Raji (cell line): Measurements from ENCODE around the gene PRKD1.

Experiments used
- POLR2A ChIP-seq: IDR thresholded peaks from 2 replicates; pipeline ENCODE4 v1.6.1; 2011; ENCODE audit warnings: low read depth, low read length, control low read depth; ENCODE audit not compliant: insufficient read depth

The PRKD1 gene

DNA sequence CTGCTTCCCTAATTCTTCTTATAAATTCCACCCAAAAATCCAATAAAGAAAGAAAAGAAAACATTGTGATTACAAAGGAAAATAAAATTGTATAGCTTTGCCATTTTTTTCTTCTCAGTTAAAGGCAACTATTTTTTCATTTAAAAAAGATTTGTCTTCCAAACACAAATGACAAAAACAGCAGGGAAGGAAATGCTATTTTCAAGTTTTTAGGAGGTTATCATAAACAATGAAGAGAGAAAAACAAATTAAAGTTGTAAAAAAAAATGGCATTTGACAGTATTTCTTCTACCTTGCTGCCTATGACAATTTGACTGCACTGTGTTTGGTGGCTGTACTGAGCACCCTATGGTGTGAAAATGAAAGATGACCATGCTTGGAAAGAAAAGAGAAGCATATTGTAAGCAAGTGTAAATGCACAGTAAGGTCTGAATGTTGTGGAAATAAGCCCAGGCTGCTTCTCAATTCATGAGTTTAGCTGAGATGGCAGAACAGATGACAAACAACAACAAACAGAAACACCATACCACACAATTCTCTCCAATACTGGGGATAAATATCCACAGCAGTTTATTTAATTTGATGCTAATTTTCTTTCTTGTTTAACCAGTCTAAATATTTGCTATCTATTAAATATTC lies 109.8 kb downstream of the PRKD1 start:
- TF ChIP-seq POLR2A = no peak

DNA sequence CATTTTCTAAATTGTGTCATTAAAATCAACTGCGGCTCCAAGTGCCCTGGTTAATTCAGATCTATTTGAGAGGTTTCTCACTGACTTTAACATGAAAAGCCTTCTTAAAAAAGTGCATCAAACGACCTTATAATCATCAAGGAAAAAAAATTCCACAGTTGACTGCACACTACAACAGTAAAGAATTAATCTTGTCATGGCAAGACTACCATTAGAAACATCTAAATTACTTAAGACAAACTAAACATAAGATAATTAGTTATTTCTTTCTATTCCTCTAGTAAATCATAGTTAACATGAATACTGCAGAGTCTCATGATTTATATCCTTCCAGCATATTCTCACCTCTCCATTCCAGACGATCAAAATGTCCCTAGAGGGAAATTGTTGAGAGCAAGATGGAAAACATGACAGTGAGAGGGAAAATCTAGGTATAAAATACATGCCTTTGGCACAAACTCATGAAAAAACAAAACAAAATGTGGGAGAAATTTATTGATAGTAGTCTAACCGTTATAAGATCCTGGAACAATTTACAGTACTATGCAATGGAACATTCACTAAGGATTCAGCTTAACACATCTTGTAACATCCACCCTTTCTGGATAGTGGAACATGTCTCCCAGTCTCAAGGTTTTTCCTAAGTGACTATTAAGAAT lies 112.5 kb downstream of the PRKD1 start:
- TF ChIP-seq POLR2A = no peak

DNA sequence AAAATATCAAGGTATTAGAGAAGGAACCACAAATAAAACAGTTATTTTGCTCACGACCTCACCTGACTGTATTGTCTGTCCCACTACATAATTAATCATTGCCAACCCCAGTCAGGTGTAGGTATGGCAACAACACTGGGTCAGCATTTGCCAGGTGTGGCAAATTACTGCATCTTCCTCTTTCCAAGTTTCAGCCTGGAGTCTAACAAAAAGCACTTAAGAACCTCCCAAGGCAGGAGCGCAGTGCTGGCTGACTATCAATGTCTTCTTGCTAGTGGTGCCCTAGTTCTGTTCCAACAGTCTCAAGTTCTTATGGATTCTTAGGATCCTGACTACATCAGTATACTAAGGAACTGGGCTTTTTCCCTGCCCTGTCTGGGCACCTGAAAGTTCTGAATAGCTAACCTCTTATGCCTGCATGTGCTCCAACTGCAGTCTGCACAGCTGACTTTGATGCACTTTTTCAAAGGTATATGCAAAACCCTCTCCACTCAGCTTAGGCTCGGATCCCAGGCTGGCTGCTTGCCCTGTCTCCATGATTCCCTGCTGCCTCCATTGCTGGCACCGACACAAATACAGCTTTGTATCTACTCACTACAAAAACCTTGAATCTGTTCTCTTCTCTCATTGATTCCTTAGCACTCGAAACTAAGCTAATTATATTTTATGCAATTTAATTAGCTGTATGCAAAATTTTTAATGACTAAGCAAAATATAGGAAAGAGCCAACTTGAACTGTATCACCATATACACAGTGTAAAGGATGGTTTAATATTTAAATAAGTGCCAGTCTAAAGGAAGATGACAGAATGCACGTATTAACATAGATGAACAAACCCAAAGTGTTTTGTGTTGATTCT lies 113.3 kb downstream of the PRKD1 start:
- TF ChIP-seq POLR2A = no peak

DNA sequence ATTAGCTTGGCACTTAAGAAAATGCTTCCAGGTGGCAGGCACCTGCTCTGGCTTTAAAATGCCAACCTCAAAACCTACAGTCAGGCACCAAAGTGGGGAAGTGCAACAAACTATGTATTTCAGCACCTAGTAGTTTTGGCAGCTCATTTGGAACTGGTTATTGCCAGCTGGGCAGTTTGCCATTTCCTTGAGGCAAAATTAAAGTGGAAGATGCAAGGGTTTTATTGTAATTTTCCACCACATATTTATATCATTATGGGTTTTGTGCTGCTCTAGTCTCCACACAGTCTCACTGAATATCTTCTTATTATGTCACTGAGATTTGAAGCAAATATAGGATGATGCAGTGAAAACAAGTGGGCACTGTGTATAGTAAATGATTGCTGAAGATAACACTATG lies 117.0 kb downstream of the PRKD1 start:
- TF ChIP-seq POLR2A = no peak

DNA sequence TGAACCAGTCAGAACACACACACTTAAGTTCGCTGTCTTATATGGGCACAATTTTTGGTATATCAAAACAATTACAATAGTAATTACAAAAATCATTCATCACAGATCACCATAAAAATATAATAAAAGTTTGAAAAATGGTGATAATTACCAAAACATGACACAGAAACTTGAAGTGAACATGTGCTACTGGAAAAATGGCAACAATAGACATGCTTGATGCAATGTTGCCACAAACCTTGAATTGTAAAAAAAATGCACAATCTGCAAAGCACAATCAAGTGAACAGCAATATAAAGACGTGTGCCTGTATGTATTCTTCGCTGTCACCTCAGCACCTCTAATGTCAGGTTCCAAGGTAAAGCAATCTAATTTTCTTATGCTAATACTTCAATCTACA lies 117.6 kb downstream of the PRKD1 start:
- TF ChIP-seq POLR2A = no peak

DNA sequence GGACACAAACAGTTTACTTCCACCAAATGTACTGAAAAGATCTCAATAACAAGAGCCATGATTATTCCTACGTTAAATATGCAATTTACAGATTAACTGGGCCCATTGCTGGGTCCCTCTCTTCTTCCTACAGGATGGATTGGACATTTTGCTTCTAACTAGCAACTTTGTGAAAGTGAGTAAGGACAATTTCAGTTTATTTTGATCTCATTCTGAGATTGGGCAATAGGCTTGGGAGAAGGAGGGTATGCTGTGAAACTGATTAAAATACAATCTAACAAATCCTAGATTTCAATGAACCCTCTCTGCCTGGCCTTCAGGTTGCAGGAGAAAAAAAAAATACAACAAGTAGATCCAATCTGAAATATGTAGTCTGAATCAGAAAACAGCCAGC lies 121.5 kb downstream of the PRKD1 start:
- TF ChIP-seq POLR2A = no peak

DNA sequence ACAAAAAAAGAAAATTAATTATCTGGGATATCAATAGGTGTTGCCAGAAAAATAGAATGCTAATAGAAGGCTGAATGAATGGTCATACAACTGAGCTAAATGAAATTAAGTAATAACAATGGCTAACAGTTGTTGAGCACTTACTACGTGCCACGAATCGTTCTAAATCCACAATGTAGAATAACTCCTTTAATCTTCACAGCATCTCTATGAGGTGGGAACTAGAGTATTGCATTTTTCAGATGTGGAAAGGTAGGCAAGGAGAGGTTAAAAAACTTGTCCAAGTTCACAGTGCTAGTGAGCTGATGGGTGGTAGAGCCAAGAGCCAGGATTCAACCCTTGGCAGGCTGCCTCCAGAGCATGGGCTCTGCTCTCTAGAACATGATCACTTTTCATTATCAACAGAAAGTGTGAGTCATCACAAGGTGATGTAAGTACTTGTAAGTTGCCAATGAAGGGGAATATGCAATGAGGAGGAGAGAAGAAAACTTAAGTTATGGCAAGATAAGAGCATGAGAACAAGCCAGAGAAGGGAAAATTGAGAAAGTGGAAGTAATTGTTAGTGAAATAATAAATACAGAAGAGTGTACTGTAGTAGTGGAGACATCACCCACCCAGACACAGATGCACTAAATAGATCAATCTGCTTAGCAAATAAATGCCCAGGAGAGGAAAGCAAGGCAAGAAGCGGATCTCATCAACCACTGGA lies 122.1 kb downstream of the PRKD1 start:
- no peak for TF ChIP-seq POLR2A

DNA sequence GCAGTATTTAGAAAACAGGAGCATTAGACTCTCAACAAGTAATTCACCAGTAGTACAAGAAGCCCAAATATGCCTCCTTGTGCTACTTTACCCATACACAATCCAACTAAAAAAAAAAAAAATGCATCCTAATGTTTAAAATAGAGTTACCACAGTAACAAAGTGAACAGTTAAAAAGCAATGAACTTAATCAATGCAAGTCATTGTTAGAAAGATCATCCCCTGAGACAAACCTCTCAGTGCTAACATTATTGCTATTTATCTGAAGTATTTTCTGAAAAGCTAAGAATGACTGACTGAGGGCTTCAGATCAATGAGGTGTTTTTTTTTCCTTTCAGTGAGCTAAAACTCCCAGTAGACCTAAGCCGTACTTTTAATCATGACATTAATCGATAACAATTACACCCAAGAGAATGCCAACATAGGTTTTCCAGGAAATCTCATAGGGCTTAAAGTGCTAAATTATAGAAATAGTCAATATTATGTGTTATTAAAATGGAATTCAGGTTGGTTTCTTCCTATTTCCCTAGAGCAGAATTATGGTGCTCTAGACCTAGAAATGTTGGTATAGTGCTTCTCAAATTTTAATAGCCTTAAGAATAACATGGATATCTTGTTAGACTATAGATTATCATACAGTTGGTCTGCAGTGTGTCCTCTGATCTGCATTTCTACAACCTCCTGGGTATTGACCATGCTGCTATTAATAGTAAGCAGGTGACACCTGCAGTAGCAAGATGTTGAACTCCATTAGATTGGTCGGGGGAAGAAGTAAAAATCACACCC lies 123.0 kb downstream of the PRKD1 start:
- no peak for TF ChIP-seq POLR2A

DNA sequence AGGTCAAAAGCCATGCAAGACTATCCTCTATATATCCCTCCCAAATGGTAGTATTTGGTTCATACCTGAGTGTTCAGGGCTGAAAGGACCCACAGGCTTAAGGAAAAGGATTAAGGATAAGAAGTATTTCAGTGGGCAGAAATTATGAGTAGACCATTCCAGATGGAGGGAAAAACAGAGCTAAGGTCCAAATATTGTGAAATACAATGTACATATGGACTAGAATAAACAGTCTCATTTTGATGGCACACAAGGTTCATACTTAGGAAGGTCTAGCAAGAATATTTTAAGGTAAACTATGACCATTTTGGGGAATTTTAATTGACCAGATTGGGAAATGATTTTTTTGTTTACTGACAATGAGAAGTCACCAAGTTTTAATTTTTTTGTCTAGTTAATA lies 124.6 kb downstream of the PRKD1 start:
- TF ChIP-seq POLR2A = no peak

DNA sequence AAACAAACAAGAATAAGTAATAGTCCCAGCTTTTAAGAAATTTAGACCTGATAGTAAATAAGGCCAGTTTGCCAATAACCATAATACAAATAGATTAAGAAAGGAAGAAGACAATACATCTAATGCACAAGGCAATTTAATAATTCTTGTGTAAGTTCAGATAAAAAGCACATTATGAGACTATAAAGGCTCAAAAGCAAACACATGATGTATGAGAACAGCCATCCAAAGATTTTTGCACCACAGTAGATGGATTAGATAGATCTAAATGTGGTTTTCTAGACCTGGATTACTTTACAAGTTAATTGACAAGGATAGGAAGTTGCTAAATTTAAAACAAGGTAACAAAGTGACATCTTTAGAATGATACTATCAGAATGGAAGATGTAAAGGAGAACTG lies 125.4 kb downstream of the PRKD1 start:
- TF ChIP-seq POLR2A = no peak

DNA sequence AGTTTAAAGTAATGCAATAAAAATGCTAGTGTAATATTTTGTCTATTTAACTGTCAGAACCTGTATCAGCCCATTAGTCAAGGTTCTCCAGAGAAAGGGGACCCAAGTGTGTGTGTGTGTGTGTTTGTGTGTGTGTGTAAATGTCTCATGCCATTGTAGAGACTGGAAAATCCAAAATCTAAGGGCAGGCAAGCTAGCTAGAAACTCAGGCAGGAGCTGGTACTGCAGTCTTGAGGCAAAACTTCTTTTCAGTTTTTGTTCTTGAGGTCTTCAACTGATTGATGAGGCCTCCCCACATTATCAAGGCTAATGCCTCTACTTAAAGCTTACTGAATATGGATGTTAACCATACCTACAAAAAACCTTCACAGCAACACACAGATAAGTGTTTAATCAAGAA lies 126.7 kb downstream of the PRKD1 start:
- no peak for TF ChIP-seq POLR2A

DNA sequence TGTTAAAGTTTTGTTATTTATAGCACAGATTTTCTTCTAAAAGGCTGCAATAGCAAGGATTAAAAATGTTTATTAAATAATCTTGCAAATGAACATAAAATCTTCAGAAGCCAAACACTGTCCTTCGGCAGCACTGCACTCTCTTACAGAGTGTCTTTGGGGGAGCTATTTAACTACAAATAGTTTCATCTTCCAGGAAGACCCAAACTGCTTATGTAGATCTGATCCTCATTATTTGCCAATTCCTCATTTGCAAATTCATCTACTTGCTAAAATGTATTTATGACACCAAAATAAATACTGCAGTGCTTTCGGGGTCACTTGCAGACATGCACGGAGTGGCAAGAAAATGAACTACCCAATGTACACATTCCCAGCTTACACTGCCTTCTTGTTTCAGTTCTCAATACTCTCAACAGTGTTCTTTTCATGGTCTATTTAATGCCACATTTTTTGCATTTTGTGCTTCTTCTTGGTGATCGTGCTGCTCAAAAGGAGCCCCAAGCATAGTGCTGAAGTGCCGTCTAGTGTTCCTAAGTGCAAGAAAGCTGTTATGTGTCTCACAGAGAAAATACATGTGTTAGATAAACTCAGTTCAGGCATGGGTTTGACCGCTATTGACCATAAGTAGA lies 128.1 kb downstream of the PRKD1 start:
- no peak for TF ChIP-seq POLR2A

DNA sequence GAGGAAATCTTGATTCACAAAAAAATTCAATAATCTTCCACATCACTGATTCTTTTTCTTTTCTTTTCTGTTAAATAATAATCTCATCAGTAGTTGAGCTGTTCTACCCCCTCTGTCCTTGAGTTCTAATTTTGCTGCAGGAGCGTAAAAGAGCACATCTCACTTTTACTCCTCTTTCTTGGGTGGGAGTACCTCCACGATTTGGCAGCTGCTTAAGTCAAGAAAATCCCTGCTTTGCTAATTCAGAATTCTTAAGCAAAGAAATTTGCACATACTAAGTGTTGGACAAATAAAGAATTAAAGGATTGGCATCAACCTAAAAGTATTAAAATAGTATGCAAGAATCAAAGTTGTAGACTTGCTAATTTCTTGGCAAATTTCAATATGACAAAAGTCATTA lies 128.8 kb downstream of the PRKD1 start:
- TF ChIP-seq POLR2A = no peak

DNA sequence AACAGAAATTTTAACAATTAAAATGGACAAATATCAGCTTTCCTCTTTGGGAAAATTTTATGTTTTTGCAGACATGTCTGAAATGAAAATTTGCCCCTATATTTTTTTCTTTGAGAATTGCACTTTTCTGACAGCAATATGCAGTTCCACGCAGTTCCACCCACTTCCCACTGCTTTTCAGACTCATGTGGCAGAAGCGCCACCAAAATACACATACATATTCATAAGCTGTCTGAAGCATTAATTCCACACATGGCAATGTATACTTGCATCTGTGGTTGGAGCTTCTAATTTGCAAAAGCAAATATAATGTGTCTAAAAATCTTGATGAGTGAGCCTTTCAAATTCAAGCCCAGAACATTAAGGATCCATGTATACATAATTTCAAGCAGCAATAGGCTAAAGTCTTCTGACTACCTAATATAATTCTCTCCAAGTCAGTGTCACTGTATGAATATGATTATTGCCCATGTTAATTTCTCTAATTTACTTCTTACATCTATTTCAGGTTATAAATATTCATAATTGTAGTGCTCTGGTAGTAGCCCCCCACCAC lies 129.5 kb downstream of the PRKD1 start:
- no peak for TF ChIP-seq POLR2A
